ENCODE results near the gene MPO.

Gene MPO, protein sequence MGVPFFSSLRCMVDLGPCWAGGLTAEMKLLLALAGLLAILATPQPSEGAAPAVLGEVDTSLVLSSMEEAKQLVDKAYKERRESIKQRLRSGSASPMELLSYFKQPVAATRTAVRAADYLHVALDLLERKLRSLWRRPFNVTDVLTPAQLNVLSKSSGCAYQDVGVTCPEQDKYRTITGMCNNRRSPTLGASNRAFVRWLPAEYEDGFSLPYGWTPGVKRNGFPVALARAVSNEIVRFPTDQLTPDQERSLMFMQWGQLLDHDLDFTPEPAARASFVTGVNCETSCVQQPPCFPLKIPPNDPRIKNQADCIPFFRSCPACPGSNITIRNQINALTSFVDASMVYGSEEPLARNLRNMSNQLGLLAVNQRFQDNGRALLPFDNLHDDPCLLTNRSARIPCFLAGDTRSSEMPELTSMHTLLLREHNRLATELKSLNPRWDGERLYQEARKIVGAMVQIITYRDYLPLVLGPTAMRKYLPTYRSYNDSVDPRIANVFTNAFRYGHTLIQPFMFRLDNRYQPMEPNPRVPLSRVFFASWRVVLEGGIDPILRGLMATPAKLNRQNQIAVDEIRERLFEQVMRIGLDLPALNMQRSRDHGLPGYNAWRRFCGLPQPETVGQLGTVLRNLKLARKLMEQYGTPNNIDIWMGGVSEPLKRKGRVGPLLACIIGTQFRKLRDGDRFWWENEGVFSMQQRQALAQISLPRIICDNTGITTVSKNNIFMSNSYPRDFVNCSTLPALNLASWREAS

DNA sequence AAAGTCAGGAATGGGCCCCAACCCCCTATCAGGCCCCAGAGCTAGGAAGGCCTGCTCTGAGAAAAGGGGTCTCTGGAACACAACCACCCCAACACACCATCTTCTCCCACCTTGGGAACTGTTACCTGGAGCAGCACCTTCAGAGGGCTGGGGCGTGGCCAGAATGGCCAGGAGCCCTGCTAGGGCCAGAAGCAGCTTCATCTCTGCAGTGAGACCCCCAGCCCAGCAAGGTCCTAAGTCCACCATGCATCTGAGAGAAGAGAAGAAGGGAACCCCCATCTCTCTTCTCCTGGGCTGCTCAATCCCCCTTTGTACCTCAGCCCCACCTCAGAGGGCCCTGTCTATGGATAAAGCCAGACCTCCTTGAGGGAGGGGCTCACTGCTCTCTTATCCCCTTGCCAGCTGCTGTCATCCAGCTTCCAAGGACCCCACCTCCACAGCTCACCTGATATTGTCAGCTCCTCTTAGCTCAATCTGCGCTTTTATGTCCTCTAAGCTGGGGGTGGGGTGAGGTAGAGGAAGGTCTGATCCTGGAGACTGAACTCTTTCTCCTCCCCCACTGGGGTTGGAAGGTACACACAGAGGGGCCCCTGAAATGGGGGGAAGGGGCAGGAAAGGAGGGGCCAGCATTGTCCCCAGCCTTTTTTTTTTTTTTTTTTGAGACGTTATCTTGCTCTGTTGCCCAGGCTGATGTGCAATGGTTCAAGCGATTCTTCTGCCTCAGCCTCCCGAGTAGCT is at the start of gene MPO:
Gene MPO, minus strand, starts transcription at position 456 of the 738 bp plus-strand sequence. Its CDS starts 177 bp downstream, at position 279.
- no peak within 1 kb of the TSS for H3K4me3 ChIP-seq (ENCODE audit: low read depth, low read length)

DNA sequence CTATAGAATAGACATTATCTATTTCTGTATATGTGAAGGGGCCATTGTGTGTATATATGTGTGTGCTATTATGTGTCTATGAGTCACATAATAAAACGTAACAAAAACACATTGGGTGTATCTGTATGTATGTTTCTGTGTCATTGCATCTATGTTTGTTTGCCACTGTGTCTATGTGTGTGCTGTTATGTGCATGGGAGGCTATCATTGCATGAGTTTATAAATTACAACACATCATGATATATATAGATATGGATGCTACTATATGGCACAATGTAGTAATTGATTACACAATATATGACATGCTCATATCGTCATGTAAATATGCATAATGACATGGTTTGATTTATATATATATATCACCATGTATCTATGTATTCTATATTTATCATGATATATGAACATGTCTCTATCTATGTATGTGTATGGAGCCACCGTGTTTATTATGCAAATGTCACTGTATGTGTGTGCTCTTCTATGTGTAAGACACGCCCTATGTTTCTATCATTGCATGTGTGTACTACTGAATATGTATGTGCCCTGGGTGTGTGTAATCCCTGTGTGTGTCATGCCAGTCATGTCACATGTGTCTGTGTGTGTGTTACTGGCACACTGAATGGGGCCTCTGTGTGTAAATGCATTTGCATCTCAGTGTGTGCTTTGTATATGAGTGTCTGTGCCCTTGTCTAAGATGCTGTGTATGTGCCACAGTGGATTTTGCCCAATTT is 49.2 kb upstream of the MPO start:
- H3K4me3 ChIP-seq (ENCODE audit: low read depth, low read length), result no peak overlapping the region

DNA sequence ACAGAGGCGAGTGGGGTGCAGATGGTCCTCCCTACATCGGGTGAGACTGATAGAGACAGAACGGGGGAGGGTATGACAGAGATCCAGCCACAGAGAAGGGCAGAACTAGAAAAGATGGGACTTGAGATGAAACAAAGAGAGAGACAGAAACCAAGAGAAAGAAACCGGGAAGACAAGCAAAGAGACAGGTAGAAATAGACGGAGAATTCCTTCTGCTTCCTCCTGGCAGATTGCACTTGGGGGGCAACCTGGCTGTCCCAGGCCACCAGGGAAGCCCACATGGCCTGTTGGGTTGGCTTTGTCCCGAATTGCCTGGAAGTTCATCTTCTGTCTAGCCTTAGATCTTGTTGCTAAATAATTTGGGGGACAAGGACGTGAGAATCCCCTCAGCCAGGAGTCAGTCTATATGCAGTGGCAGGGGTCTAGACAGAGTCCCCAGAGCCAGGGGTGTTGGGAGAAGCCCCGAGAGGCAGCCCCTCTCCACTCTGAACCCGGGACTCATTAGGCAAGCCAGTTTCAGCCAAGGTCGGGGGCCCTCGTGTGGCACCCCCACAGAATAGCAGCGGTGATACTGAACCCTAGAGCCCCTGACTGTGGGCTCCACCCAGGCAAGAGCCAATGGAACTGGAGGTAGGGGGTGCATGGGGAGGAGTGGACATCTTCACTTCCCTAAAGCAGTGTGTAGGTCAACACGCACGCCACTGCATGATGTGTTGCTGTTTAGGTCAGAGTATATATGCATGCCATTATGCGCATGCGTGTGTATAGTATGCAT is 48.5 kb upstream of the MPO start:
- no peak overlapping the region for H3K4me3 ChIP-seq (ENCODE audit: low read depth, low read length)

DNA sequence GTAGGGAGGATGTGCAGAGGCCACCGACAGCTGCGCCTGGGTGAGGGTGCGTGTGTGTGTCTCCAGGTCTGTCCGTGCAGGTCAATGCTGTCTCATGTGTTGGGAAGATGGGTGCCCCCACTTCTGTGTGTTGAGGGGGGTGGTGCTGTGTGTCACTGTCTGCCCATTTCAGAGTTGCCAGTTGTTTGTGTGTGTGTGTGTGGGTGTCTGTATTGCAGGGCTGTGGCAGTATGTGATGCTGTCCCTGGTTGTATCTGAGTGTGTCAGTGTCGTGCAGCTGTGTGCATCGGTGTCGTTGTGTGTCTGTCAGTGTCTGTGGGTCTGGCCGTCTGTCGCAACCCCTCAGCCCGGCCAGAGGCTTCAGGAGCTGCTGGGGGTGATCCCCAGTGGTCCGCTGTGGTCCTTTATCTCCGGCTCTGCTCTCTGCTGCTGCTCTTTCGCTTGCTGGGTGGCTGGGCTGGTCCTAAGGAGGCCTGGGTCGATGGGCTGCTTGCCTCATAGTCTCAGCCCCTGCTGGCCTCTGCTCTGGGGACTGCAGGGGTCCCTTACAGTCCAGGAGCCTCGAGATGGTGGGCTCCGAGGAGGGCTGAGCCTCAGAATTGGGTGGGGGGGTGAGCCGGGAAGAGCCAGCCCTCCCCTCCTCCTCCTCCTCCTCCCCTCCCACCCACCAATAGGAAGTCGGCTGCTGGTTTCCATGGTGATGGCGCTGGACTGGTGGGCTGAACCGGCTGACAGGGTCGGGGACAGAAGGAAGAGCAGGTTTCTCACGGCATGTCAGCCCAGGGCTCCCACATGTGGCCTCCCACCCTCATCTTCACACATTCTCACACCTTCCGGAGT is 47.7 kb upstream of the MPO start, which contains the start of gene TSPOAP1:
Gene TSPOAP1, minus strand, starts transcription at position 601 of the 840 bp plus-strand sequence. CDS start 875 bp downstream, outside the sequence.
- H3K4me3 ChIP-seq (ENCODE audit: low read depth, low read length), result no peak within 1 kb of the TSS

DNA sequence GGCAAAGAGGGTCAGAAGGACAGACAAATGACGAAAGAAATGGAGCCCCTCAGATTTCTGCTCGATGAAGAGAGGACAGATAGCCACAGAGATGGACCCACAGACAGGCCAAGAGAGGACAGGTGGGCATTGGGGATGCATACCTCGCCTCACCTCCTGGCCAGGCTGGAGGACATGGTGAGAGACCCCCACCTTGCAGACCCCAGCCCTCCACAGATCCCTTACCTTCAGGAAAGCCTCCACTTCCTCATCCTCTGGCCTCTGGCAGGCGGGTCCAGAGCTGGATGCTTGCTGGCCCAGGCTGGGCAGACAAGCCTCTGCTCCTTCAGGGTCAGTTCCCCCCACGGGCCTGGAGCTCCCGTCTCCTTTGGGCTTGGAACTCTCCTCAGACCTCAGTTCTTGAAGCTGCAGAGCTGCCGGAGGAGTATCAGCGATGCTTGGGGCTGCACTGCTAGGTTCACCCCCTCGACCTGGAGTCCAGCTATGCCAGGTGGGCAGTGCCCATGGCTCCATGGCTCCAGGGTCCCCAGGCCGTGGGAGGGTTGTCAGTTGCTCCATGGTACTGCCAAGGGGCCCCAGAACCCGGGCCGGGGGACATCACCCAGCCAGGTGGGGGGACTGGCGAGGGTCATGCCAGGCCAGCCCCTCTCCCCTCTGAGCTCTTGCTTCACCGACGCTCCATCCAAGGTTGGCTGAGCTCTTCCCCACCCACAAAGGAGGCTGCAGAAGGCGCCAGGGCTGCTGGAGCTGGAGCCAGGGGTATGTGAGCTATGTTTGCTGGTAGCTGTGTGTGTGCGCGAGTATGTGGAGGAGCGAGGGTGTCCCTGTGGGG is 46.8 kb upstream of the MPO start:
- no peak overlapping the region for H3K4me3 ChIP-seq (ENCODE audit: low read depth, low read length)

DNA sequence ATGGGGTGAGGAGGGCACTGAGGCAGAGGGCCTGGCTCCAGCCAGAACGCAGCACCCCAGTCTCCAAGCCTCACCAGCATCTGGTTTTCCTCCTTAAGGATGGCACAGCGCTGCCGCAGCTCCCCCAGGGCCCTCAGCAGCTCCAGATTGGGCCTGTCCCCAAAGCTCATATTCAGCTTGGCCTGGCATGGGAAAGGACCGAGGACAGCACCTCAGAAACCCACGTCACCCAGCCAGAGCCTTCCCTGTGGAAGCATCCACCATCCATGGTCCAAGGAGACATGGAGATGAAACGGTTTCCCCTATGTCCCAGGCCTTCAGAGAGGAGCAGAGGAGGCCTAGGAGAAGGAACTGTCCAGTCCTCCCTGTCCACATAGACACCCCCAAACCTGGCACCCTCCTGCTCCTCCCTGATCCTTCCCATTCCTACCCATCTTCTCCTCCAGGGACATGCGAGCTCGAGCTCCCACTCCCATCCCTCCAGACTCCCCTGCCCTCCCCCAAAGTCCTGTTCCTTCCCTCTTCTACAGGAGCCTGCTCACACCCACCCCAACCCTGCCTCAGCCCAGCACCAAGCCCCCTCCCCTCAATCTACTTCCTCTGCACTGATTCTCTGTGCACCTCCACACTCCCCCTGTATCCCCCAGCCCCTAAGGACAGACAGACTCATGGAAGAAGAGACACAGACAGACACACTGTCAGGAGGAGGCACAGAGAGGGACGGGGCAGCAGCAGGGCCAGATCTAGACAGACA is 46.1 kb upstream of the MPO start:
- H3K4me3 ChIP-seq (ENCODE audit: low read depth, low read length), result no peak overlapping the region

DNA sequence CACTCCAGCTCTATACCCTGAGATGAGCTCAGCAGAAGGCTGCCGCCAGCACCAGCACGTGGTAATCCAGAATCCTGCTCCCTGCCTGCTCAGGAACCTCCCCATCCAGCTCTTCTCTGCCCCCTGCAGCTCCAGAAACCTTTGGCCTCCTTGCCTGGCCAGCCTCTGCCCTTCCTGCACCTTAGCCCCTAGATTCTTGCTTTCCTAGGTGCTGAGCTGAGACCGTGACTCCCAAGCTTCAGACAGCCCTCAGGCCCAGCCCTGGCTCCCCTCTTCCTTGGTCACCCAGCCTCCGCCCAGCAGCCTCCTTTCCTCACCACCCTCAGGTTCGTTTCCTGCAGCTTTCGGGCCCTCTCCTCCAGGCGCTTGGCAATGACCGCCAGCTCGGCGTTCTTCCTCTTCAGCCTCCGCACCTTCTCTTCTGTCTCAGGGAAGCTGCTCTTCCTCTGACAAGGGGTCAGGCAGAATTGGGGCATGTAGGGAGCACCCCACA is 45.3 kb upstream of the MPO start:
- H3K4me3 ChIP-seq (ENCODE audit: low read depth, low read length), result no peak overlapping the region

DNA sequence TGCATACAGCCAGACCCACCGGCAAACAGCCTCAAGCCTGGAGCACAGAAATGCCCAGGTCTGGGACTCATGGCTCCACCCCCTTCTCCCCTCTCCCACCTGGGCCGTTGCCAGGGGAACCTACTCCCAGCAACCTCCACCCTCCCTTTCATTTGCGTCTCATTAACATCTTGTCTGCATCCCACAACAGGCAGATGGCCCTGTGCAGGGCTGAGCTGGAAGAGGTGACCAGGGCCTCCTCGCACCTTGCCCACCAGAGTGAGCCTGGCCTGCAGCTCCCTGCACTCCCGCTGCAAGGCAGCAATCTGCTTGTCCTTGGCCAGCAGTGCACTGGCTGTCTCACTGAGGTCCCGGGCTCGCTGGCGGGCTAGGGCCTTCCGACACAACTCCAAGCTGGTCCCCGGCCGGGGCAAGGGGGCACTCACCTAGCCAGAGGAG is 44.6 kb upstream of the MPO start:
- no peak overlapping the region for H3K4me3 ChIP-seq (ENCODE audit: low read depth, low read length)

DNA sequence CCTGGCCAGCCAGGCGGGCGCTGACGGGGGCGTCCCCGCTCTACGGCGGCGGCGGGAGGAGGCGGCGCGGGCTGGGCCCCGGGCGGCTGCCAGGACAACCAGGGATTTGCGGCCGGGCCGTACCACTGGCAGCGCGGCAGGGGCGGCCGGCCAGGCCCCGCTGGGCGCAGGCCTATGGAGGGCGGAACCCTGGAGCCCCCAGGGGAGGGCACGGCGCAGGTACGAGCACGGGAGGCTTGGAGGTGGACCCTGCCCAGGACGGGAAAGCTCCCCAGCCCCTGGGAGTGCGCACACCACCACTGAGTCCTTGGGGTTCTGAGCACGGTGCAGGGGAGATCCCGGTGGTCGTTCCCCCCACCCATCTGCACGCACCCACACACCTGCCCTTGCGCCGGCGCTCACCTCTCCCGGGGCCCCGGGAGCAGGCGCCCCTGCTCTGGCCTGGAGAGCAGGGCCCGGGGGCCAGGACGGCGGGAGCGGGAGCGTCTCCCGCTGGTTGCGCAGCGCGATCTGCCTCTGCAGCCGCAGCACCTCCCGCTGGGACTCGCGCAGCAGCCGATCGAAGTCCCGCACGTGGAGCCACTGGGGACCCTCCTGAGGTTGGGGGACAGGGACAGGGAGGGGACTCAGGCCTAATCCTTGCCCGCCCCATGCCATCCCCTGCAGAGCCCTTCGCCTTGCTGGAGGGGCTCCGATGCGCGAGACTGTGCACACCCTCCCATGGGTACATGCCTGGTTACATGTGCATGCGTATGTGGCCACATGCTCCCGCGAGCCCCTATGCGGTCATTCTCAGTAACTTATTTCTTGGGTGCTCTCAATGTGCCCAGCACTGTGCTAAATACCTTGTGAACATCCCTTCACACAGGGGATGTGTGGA is 43.9 kb upstream of the MPO start:
- peak overlapping the region; percentile 43 for H3K4me3 ChIP-seq (ENCODE audit: low read depth, low read length)

DNA sequence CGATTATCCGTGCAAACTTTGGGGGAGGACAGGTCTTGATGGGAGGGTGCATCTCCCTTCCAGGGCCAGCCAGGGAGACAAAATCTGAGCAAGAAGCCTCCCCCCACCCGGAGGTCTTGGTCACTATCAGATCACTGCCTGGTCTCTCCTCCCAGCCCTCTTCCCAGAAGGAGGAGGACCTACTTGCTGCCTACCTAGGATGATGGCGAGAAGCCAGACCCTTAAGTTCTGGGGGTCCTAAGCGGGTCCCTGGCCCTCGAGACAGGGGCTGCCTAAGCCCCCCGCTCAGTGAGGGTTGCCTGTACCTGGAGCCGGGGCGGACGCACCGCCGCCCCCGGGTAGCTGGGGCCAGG is 43.3 kb upstream of the MPO start:
- H3K4me3 ChIP-seq (ENCODE audit: low read depth, low read length), result peak overlapping the region; percentile 27

DNA sequence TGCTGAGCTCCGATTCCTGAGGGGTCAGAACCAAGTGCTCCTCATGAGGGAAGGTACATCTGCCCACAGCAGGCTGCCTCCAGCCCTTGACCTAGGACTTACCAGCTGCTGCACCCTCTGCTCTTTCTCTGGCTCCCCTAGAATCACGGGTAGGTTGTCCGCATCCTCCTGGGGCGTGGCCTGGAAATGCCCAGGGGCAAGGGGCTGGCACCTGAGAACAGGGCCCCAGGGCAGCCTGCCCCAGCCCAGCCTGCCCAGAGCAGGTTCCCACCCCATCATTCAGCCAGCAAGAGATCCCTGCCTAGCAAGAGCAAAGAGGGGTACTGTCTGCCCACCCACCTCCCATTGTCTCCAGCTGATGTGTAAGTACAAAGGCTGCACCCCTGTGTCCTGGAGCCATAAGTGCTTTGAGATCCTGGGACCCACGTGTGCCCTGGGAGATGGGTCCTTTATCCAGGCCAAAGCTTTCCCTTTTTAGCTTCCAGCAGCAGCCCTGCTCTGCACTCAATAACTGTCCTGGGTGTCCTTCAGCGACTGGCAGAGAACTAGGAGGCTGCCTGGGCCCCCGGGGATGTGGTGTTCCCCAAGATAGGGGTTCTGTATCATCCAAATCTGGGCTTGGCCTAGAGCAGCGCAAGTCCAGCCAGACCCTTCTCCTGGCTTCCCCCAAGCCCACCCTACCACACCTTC is 42.8 kb upstream of the MPO start:
- no peak overlapping the region for H3K4me3 ChIP-seq (ENCODE audit: low read depth, low read length)

DNA sequence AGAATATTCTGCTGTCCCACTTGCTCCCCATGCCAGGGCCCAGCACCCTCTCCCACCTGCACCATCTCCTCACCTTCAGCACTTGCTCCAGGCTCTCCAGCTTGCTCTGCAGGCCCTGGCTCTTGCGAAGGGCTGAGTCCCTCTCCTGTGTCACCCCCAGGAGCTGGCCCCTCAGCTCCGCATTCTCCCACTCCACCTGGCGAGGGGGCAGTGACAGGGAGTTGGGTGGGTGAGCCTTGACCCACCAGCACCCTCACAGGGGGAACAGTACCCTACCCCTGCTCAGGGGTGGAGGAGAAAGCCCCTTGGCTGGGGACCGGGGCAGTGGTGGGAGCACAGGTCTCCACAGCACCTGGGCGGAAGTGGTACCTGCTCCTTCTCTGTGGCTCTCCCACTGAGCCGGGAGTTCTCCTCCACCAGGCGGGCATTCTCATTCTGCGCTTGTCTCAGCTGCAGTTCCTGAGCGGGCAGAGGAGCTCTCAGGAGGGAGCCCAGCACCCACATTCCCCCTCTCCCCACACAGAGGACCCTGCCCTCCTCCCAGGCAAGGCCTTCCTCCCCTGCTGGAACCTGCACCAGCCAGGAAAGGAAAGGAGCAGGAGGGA is 41.9 kb upstream of the MPO start:
- no peak overlapping the region for H3K4me3 ChIP-seq (ENCODE audit: low read depth, low read length)

DNA sequence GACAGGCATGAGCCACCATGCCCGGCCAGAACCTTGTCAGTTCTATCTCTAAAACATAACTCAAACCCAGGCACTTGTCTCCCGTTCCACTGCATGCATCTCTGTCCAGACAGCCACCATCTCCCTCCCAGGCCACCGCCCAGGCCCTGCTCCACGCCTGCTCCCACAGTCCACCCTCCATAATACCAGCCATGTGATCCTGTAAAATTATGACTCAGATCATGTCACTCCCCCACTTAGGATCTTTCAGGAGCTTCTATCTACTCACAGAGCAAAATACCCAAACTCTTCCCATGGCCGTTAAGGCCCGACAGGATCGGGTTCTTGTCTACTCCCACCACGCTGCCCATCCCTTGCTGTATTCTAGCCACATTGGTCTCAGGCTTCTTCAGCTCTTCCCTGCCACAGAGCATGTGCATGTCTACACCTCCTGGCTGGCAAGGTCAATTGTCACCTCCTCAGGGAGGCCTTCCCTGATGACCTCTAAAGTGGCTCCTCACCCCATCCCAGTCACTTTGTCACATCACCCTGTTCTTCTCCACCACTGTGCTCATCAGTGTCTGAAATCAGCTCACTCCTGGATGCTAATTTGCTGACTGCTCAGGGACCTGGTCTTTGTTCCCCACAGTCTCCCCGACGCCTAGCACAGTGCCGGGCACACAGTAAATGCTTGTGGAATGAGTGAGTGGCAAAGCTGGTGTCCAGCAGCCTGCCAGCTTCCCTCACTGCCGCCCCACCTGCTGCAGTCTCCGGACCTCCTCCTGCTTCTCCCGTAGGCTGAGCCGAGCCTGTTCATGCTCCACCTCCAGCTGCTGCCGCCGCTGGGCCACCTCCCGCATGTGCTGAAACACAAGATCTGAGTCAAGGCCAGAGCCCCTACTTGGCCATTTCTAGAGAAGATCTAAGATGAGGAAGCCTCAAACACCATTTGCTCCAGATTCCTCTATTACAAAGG is 41.1 kb upstream of the MPO start:
- no peak overlapping the region for H3K4me3 ChIP-seq (ENCODE audit: low read depth, low read length)

DNA sequence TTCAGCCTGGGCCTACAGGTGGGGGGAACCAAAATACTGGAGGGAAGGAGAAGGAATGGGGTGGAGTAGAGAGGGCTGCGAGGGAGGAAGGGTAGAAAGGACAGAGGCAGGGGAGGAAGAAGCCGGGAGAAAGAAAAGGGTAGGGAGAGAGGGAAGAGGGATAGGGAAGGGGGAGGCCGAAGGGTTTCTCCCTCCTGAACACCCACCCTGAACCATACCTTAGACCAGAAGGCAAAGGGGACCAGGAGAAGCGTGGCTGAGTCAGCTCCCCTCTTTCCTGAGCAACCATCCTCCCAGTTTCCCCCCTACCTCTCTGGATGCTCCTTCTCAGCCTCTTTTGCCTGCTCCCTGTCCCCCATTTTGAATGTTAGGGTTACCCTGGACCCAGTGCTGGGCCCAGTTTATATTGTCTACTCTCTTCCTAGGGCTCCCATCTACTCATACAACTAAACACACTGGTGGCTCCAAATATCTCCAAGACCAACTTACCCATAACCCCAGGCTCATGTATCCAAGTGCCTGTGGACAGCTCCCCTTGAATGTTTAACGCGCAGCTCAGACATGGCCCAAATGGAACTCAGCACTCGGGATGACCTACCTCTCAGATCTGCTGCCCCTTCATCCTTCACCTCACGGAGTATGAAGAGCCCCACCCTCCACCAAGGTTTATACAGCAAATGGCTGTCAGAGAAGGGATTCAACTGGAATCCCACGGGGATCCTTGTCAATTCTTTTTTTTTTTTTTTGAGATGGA is 40.0 kb upstream of the MPO start:
- H3K4me3 ChIP-seq (ENCODE audit: low read depth, low read length), result no peak overlapping the region
